Measurements from ENCODE around the gene GSG1L.

GRCh38 chr16:27928542-27928941 is 135.0 kb downstream of the GSG1L start:
- TF ChIP-seq CTCF (IDR thresholded peaks at IDR 0.05) (no peak), POLR2A (IDR thresholded peaks at IDR 0.05) (no peak)

All from adrenal gland (tissue), 5 donors.